ENCODE data around the gene TRMT61A.

GRCh38 chr14:103545219-103545914 lies 16.4 kb downstream of the TRMT61A start:
- TF ChIP-seq CTCF (conservative IDR thresholded peaks at IDR 0.05): no peak
- TF ChIP-seq ZFX (IDR thresholded peaks at IDR 0.05): no peak

All from C4-2B (cell line).